ENCODE data around the gene UCK1.
A peak's percentile ranks its signal among the peaks of the same experiment; 100 is the strongest.

The UCK1 gene

DNA sequence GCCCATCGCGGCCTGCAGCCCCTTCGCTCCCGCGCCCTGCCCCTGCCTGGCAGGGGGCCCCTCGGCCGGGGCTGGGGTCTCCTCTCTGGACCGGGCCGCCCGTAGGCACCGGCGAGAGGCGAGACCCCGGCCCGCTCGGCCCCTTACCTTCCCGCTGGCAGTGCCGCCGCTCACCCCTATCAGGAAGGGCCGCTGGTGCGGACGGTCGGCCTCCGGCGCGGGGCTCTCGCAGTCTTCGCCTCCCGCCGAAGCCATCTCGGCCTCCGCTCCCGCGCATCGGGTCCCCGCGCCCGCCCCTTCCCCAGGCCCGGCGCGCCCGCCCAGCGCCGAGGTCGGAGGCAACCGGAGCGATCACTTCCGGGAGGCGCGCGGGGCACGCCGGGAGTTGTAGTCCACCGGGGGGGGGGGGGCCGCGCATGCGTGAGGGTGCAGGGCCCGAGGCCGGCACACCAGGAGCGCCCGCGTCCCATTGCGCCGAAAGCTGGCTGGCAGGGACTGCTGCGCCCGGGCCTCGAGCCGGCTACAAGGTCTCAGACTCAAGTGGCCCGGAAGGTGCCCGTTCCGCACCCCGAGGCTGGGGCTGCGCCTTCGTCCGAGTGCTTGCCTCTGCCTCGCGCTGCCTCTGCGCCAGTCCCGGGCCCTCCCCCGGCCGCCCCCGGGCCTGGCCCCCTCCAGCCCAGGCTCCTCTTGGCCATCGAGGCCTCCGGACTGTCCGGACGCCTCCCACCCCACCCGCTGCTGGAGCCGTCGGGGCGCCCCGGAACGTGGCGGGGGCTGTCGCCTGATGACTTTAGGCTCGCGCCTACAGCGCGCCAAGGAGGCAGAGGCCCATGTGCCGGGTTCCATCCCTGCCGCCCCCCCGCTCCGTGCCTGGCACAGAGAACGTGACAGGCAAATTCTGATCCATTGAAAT is at the start of gene UCK1:
Gene UCK1 (minus strand): TSS at position 344 of the 913 bp plus-strand sequence. CDS start 89 bp downstream, at position 255.
- peak; percentile 47 for DNase-seq

DNA sequence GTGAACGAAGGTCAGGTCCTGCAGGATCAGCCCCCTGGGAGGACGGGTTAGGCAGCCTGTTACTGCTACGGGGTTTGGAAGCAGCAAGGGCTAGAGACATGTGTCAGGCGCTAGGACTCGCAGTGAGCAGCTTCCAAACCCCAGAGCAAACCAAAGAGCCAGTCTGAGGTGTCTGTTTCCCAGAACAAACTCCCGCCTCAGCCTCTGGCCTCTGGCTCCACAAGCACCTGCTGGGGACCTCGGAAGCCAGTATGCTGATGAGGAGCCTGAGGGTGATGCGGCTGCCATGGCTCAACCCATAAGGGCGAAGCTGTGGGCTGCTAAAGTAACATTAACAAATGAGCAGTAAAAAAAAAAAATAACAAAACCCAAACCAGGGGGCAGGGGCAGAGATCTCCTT is 49.3 kb upstream of the UCK1 start:
- no peak for DNase-seq

- no peak for DNase-seq
Measured at GRCh38 chr9:131579789-131580211, 48.7 kb upstream of the UCK1 start.

DNA sequence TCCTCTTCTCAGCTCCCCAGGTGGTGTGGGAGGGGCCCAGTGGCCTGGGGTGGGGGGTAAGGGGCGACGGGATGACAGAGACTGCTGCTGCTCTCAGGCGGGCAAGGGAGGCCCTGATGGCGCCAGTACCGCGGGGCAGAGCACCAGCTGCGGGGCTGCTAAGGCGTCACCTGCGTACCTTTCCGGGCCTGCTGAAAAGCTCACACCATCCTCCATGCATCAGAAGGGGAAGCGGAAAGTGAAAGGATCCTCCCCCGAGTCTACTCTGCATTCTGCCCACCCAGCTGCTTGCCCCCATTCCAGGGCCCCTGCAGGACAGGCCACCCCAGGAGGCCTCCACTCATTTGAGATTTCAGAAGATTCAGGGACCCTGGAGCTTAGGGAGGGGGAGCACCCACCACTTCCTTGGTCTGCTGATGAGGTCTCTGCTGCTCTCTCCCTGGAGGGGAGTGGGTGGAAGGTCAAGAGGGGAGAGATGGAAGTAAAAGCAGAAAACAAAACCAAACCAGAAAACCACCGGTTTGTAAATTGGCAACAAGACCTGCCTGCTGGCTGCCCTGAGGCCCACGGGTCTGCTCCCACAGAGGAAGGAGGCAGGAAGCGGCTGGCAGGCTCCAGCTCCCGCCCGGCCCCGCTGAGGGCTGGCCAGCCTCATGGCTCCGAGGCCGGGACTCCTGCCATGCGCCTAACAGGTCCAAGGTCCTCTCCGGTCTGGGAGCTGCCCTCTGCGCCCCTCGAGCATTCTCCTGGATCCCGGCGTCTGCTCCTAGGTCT is 47.9 kb upstream of the UCK1 start:
- no peak for DNase-seq

- DNase-seq = no peak
Measured at GRCh38 chr9:131578021-131578420, 47.0 kb upstream of the UCK1 start.

GRCh38 chr9:131577005-131578000 is 46.2 kb upstream of the UCK1 start:
- DNase-seq = no peak

- DNase-seq = no peak
Measured at GRCh38 chr9:131575946-131576853, 45.1 kb upstream of the UCK1 start.

DNA sequence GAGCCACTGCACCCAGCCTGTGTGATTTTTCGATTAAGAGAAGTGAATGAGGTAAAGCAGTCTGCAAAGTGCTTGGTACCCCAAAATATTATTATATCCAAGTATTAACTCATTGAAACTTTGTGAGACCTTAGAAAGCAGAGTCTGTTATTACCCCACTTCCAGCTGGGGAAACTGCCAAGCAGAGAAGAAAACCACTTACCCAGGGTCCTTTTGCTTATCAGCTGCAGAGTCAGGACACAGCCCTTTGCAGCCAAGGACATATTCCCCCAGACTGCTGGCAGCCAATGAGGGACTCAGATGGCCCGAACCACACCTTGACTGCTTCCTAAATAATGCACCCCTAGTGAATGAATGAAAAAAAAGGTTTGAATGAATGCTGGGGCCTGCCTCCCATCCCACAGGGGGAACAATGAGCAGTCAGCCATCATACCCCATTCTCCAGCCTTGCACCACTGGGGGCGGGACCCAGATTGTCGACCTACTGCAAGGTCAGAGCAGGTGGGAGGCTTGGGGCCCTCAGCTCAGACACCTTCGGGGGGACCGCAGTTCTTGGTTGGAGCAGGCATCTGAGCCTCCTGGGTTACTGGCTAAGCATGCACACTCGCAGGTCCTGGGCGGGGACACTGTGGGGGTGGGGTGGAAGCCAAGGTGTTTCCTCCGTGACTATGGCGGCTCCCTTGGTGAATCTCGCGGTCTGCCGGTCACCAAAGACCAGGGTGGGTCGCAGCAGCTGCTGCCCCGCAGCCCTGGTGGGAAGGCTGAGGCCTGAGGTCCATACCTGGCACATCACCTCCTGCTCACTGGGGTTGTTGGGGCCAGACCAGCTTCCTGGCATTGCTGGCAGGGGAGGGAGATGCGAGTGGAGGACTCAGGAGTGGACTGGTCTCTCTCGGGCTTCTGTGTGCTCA is 43.9 kb upstream of the UCK1 start:
- DNase-seq = no peak

DNA sequence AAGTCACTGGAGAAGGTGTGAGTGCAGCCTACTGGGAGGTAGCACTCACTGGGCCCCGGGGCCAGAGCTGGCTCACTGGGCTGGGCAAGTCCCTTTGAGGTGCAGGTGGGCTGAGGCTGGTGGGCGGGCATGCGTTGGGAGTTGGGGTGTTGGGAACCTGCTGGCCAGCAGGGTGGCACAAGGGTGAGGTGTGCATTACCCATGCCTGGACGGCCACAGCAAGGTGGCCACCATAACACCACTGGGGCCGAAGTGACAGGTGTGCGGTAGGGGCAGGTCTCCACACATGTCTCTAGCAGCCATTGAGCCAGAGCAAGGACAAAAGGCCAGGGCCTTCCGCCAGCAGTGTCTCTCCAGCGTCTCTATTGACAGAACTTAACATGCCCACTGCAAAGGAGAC is 36.8 kb upstream of the UCK1 start:
- DNase-seq = no peak

GRCh38 chr9:131566158-131566557 is 35.1 kb upstream of the UCK1 start:
- DNase-seq = no peak

- DNase-seq = no peak
Measured at GRCh38 chr9:131565369-131565768, 34.3 kb upstream of the UCK1 start.

DNA sequence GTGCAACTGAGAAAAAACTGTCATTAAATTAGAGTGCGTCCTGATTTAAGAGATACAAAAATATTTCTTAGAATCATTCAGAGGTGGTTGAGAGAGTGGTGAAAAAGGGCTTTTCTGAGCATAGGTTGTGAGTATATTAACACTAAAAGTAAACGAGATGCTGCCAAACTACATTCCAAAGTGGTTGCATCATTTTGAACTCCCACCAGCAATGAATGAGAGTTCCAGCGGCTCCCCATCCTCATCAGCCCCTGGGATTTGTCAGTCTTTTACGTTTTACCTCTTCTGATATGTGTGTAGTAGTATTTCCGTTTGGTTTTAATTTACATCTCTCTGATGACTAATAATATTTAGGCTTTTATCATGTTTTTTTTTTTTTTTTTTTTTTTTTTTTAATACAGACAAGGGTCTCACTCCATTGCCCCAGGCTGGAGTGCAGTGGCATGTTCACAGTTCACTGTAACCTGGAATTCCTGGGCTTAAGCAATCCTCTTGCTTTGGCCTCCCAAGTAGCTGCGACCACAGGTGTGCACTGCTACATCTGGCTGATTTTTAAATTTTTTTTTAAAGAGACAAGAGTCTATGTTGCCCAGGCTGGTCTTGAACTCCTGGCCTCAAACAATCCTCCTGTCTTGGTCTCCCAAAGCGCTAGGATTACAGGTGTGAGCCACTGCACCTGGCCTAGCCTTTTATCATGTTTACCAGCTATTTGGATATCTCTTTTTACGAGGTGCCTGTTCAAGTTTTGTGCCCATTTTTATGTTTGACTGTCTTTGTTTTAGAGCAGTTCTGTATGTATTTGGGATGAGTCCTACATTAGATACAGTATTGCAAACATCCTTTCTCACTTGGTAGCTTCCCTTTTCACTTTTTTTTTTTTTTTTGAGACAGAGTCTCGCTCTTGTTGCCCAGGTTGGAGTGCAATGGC is 31.2 kb upstream of the UCK1 start:
- DNase-seq = no peak

- no peak for DNase-seq
Measured at GRCh38 chr9:131559421-131560000, 28.4 kb upstream of the UCK1 start.

GRCh38 chr9:131557855-131558548 is 26.9 kb upstream of the UCK1 start:
- DNase-seq = no peak

DNA sequence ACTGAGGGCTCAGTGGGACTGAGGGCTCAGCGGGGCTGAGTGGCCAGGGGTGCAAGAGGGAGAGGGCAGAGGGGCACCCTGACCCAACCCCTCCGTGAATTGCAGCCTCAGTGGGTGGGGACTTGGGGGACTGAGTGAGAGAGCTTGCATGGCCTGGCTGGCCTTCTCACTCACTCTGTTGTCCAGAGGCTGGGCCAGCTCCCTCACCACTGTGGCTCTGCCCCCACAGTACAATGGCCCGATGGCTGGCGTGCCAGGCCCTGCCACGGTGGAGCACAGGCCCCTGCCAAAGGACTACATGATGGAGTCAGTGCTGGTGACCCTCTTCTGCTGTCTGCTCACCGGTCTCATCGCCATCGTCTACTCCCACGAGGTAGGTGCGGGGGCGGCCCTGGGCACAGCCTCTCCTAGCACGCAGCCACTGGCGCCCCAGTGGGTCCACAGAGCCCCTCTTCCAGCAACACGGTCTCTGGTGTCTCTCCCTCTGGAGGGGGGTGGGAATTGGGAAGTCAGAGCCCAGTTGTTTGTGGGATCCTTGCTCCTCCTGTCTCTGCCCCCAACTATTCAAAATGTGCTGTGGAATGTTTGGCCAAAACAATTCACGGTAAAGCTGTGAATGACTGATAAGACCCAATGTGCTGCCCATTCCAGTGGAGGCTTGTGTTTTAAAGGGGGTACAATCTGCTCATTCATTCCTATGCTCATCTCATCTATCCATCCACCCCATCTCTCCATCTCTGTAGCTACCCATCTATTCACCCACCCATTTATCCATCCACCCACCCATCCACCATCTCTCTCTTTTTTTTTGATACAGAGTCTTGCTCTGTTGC is 25.0 kb upstream of the UCK1 start:
- DNase-seq = no peak

DNA sequence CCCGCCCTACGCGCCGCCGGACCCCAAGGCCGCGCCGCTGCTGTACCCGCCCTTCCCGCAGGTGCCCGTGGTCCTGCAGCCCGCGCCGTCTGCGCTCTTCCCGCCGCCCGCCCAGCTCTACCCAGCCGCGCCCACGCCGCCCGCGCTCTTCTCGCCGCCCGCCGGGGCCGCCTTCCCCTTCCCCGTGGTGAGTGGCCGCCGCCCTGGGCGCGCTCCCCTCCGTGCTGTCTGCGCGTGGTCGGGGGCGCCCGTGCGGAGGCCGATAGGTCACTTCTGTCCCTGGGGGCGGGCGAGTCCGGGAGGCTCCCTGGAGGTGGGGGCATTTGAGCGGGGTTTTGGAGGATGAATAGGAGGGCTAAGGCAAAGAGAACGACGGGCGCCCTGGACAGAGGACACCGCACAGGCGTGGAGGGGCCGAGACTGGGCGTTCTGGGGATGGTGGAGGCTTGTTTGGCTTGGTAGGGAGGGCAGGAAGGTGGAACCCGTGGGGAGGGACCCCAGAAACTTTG is 23.8 kb upstream of the UCK1 start:
- no peak for DNase-seq

Measured in NCI-H524 treated with DMSO at 0.1 percent for 48 hours (cell line).